Activated CD8-positive, alpha-beta memory T cell treated with anti-CD3 and anti-CD28 coated beads for 4 hours (primary cell): ENCODE results near the gene SORCS2.
"Not testable (repeated sequence)": the region's sequence is repeated elsewhere in the genome, so short reads cannot be mapped to it uniquely, and the experiment has no call there.

ENCODE experiments used
- DNase-seq, 2 donors: peaks; one replicate each; pipeline ENCODE4 v3.0.0-alpha.2; 2020; ENCODE audit warnings: low read depth in 2 of 2

SORCS2 gene

DNA sequence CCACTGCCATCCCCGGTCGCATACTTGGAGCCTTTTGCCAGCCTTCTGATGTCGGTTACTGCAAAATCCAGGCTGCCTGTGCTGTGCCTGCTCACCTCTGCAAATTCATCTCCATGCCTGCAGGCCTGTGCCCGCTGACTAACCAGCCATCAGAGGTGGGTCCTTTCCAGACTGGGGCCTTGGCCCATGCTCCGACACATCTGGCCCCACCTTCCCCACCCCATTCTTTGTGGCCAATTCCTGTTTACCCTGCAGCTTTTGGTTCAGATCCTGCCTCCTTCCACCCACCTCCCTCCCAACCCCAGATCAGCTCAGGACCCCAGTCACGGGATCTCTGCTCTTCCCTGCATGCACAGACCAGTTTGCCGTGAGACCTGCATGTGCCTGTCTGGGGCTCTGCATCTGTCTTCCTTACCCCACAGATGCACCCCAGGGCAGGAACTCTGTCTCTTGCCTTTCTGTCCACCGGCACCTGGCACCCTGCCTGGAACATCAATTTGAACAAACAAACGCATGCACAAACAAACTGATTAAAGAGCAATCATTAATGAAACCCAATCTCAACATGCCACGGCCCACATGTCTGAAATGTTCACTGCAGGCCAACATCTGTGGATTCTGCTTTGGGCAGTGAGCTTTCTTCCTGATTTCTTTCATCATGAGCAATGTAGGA, 355.2 kb downstream of the SORCS2 start:
- DNase-seq = no peak

GRCh38 chr4:7549866-7550265, 357.5 kb downstream of the SORCS2 start:
- DNase-seq = no peak

DNA sequence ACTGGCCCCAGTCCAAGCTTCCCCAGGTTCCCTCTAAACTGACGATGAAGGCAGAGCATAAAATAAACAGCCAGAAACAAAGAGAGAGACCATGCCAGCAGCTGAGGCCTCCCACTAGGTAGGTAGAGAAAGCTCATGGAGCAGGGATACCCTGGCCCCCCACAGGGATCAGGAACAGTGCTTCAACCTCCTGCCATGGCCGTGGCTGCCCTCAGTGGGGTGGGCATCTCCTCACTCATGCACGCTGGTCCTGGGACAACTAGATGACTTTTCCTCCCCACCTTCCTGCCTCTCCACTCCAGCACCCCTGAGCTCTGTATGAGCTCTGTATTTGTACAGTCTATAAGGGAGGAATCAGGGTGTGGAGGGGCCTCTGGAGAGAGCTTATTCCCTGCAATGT, 360.1 kb downstream of the SORCS2 start:
- DNase-seq = no peak

DNA sequence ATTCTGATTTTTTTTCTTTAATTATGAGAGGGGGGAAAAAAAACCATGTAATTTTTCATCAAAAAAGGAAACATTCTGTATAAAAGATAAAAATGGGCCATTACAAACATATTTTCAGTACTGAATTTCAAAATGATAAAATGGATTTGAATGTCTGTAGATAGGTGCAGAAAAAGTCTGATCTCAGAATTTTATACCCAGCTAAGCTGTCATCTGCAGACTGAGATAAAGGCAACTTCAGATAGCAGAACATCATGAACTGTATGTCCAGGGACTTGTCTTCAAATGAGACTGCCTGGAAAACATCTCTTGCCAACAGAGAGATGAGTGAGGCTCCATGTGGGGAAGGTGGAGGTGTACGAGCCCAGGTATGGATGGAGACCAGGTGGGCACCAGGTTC, 360.9 kb downstream of the SORCS2 start:
- no peak for DNase-seq

- no peak for DNase-seq
These were observed 362.6 kb downstream of the SORCS2 start for GRCh38 chr4:7554905-7555304.

GRCh38 chr4:7556558-7556957, 364.2 kb downstream of the SORCS2 start:
- no peak for DNase-seq

DNA sequence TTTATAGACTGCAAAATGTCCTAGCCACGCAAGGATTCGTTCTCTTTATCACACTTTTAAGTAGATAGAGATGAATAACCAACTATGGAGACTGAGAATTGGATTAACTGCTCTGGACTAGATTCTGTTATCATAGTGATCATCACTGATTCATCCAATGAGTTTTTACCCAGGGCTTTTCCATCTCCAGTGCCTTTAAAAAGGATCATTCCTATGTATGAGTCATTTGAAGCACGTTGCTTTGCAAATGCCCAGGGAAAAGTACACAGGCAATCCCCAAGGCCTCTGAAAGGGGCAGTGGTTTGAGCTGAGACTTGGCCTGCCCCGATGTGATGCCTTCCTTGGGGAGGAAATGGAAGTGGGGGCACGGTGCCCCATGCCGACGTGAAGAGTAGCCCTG, 365.1 kb downstream of the SORCS2 start:
- DNase-seq = no peak

- no peak for DNase-seq
These were observed 366.1 kb downstream of the SORCS2 start for GRCh38 chr4:7558436-7558835.

- no peak for DNase-seq
These were observed 367.0 kb downstream of the SORCS2 start for GRCh38 chr4:7559316-7559715.

DNA sequence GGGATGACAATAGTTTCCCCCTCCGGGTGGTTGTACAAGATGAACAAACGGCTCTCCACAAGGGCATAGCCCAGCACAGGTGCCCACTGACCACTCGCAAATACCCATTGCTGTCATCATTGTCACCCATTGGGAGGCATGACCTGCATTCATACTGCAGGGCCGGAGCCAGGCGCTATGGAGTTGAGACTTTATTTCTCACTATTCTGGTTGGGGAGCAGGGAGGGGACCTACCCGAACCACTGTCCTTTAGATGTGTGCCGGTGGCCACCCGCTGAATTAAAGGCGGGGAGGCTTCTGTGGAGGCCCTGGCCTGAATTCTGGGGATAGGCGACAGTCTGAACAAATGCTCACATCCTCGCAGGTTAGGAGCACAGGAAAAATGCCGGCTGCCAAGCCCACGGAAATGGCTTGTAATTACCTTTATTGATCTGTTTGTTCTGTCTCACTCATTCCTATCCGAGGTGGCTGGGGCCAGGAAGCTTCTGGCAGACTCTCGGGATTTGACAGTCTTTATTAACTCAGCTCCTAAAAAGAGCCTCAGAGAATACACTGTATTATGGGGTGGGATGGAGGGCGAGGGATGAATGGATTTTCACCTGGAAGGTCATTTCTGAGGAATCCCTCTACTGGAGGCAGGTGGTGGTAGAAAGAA, 367.5 kb downstream of the SORCS2 start:
- no peak for DNase-seq

DNA sequence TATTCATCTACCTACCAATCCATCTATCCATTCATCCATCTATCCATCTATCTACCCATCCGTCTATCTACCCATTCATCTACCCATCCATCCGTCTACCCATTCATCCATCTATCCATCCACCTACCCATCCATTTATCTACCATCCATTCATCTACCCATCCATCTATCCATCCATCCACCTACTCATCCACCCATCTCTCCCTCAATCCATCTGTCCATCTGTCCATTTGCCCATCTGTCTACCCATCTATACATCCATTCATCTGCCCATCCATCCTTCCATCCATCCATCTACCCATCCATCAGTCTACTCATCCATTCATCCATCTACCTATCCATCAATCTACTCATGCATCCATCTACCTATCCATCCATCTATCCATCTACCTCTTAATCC, 369.2 kb downstream of the SORCS2 start:
- DNase-seq = no peak

DNA sequence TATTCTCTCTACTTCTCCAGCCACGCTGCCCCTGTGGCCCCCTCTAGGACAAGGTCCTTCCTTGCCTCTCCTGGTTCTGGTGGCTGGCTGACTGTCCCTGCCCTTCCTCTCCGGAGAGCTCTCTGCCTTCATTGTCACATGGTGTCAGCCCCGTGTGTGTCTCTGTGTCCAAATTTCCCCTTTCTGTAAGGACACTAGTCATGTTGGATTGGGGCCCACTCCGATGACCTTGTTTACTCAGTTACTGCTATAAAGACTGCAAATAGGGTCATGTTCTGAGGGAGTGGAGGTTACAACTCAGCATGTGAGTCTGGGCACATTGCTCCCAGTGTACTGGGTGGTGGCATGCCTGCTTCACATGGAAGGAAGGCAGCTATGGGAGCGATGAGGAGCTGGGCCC, 371.9 kb downstream of the SORCS2 start:
- no peak for DNase-seq

- DNase-seq = no peak
These were observed 373.1 kb downstream of the SORCS2 start for GRCh38 chr4:7565483-7565882.

- no peak for DNase-seq
These were observed 377.8 kb downstream of the SORCS2 start for GRCh38 chr4:7569810-7570783.

GRCh38 chr4:7571001-7571400, 378.7 kb downstream of the SORCS2 start:
- no peak for DNase-seq

GRCh38 chr4:7571701-7572100, 379.4 kb downstream of the SORCS2 start:
- DNase-seq = no peak

GRCh38 chr4:7572894-7573293, 380.6 kb downstream of the SORCS2 start:
- DNase-seq = no peak

DNA sequence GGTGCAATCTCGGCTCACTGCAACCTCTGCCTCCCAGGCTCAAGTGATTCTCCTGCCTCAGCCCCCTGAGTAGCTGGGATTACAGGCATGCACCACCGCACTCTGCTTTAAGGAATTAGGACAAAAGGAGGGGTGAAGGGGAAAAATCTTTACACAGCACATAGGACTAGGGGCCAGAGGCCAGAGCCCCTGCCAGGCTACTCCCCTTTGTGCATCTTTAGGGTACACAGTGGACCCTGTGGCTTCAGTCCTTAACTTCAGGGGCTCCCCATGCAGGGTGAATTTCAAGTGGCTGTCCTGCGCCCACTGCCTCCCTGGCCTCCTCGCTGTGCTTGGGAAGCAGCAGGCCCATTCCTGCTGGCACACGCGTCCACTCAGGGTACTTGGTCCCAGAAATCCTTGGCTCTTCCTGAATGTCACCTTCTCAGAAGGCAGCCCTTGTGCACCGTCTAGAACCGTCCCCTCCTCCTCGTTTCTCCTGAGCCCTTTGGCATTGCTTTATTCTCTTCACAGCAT, 381.3 kb downstream of the SORCS2 start:
- no peak for DNase-seq

GRCh38 chr4:7574287-7575014, 382.1 kb downstream of the SORCS2 start:
- no peak for DNase-seq

- DNase-seq = no peak
These were observed 383.1 kb downstream of the SORCS2 start for GRCh38 chr4:7575426-7575825.

DNA sequence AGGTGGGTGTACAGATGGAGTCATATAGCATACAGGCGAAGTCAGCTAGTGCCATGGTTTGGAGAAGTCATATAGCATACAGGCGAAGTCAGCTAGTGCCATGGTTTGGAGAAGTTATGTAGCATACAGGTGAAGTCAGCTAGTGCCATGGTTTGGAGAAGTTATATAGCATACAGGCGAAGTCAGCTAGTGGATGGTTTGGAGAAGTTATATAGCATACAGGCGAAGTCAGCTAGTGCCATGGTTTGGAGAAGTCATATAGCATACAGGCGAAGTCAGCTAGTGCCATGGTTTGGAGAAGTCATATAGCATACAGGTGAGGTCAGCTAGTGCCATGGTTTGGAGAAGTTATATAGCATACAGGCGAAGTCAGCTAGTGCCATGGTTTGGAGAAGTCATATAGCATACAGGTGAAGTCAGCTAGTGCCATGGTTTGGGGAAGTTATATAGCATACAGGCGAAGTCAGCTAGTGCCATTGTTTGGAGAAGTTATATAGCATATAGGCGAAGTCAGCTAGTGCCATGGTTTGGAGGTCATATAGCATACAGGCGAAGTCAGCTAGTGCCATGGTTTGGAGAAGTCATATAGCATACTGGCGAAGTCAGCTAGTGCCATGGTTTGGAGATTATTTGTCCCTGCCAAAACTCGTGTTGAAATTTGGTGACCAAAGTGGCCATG, 385.2 kb downstream of the SORCS2 start:
- DNase-seq = not testable (repeated sequence)
